ENCODE data around the gene GOLM1. TPM values are rescaled to one million over a fixed set of nuclear protein-coding genes. Genes with fewer than 3 reads are reported as not detected.
A peak's percentile ranks its signal among the peaks of the same experiment; 100 is the strongest.

The GOLM1 gene
- total and polyA plus RNA-seq, 9 donors = 38.0 to 85.9 (median 59.8) TPM

DNA sequence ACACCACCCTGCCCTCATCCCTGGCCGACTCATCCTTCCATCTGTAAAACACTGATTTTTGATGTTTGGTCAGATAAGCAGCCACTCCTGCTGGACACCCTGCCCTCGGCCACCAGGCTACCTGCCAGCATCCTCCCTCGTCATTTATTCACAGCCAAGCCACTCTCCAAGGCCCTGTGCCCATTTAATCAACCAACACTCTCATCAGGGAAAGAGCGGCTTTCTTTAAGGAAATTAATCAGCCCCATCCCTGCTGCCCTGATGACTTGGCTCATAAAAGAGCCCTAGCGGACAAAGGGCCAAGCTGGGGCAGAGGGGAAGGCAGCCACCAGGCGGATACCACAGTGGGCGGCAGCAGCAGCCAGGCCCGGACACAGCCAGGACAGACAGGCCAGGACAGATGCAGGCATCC lies 52.4 kb downstream of the GOLM1 start:
- peaks cover 17% of the 10 kb centered on the region for H3K36me3 ChIP-seq (ENCODE audit: control insufficient read depth, insufficient read depth, low read length)
- DNase-seq = no peak
- H3K9me3 ChIP-seq (replicated peaks; ENCODE audit: control insufficient read depth, low read depth, low read length) = no peaks in the 10 kb centered on the region
- peaks cover 9% of the 10 kb centered on the region for H3K4me1 ChIP-seq (ENCODE audit: control insufficient read depth, insufficient read depth, low read length)
- no peaks in the 10 kb centered on the region for H3K27me3 ChIP-seq (ENCODE audit: control insufficient read depth, insufficient read depth, low read length)
- H3K4me3 ChIP-seq (ENCODE audit: low read length) = no peak overlapping the region
- no peak overlapping the region for H3K27ac ChIP-seq (ENCODE audit: low read length)
- 65% methylated on average over 4 of the region's 8 CpGs for WGBS (ENCODE audit: insufficient coverage)

DNA sequence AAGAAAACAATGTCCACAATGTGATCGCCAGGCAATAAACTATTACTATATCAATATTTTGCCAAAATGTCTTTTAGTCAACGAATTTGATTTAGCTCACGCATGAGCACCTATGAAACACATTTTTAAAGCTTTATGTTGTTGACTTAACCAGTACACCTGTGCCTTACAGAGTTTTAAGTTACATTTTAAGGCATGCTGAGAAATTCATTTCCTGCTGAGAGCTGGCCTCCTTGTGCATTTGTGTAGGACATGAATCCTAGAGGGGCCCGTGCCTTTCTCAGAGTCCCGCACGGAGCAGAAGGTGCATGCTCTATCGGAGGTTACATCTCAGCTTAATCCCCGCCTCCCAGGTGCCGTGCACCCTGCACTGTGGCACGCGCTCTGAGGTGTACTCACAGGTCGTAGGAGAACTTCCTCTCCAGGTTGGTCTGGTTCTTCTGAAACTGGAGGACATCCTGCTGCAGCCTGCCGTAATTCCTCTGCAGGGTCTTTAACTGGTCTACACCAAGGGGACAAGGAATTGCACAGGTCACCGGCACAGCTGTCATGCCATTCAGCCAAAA lies 53.2 kb downstream of the GOLM1 start:
- Histone ChIP-seq H3K4me1 (ENCODE audit: control insufficient read depth, insufficient read depth, low read length) (peaks cover 14% of the 10 kb centered on the region), H3K36me3 (ENCODE audit: control insufficient read depth, insufficient read depth, low read length) (peaks cover 17% of the 10 kb centered on the region), H3K27me3 (ENCODE audit: control insufficient read depth, insufficient read depth, low read length) (no peaks in the 10 kb centered on the region), H3K27ac (ENCODE audit: low read length) (no peak overlapping the region), H3K9me3 (replicated peaks; ENCODE audit: control insufficient read depth, low read depth, low read length) (no peaks in the 10 kb centered on the region), H3K4me3 (ENCODE audit: low read length) (no peak overlapping the region)
- no peak for DNase-seq
- 55% methylated on average over 9 of the region's 14 CpGs for WGBS (ENCODE audit: insufficient coverage)

GRCh38 chr9:86045654-86046053 lies 53.7 kb downstream of the GOLM1 start:
- peaks cover 14% of the 10 kb centered on the region for H3K4me1 ChIP-seq (ENCODE audit: control insufficient read depth, insufficient read depth, low read length)
- no peaks in the 10 kb centered on the region for H3K9me3 ChIP-seq (replicated peaks; ENCODE audit: control insufficient read depth, low read depth, low read length)
- no peaks in the 10 kb centered on the region for H3K27me3 ChIP-seq (ENCODE audit: control insufficient read depth, insufficient read depth, low read length)
- H3K36me3 ChIP-seq (ENCODE audit: control insufficient read depth, insufficient read depth, low read length) = peaks cover 17% of the 10 kb centered on the region
- WGBS (ENCODE audit: insufficient coverage) = no CpG with 5 or more reads among the region's 6 CpGs
- no peak for DNase-seq
- no peak overlapping the region for H3K4me3 ChIP-seq (ENCODE audit: low read length)
- H3K27ac ChIP-seq (ENCODE audit: low read length) = no peak overlapping the region

DNA sequence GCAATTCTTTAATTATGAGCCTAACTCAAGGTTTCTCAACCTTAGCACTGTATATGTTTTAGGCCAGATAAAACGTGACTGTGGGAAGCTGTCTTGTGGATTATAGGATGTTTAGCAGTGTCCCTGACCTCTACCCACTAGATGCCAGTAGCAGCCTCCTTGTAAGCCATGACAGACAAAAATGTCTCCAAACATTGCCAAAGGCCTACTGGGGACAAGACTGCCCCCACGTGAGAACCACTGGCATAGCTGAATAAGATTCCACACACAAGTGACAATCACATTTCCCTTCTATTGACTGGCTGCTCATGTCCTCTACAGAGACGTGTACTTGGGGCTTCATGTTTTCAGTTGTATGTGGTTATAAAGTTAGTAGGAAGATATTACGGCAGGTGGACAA lies 55.4 kb downstream of the GOLM1 start:
- WGBS (ENCODE audit: insufficient coverage) = no CpG with 5 or more reads among the region's 4 CpGs
- H3K27ac ChIP-seq (ENCODE audit: low read length) = no peak overlapping the region
- H3K4me1 ChIP-seq (ENCODE audit: control insufficient read depth, insufficient read depth, low read length) = peaks cover 14% of the 10 kb centered on the region
- H3K36me3 ChIP-seq (ENCODE audit: control insufficient read depth, insufficient read depth, low read length) = peaks cover 17% of the 10 kb centered on the region
- H3K27me3 ChIP-seq (ENCODE audit: control insufficient read depth, insufficient read depth, low read length) = no peaks in the 10 kb centered on the region
- H3K4me3 ChIP-seq (ENCODE audit: low read length) = no peak overlapping the region
- no peaks in the 10 kb centered on the region for H3K9me3 ChIP-seq (replicated peaks; ENCODE audit: control insufficient read depth, low read depth, low read length)
- no peak for DNase-seq

DNA sequence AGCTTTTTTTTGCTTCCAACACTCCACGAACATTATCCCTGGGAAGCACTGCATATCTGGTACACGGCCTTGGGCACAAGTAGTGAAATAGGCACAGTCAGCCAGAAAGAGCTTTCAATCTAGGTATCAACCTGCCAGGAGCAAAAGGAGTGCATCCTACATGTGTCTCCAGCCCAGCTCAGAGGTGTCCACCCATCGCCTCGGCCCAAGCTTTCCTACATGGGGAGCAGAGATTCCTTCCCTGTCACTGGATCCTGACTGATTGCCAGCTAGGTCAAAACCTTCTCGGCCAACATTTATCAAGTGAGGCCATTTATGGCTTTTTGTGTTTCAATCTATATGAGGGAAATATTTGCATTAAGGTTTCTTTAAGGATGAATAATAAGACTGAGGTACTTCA lies 55.8 kb downstream of the GOLM1 start:
- WGBS (ENCODE audit: insufficient coverage) = 100% methylated on average over 2 of the region's 5 CpGs

DNA sequence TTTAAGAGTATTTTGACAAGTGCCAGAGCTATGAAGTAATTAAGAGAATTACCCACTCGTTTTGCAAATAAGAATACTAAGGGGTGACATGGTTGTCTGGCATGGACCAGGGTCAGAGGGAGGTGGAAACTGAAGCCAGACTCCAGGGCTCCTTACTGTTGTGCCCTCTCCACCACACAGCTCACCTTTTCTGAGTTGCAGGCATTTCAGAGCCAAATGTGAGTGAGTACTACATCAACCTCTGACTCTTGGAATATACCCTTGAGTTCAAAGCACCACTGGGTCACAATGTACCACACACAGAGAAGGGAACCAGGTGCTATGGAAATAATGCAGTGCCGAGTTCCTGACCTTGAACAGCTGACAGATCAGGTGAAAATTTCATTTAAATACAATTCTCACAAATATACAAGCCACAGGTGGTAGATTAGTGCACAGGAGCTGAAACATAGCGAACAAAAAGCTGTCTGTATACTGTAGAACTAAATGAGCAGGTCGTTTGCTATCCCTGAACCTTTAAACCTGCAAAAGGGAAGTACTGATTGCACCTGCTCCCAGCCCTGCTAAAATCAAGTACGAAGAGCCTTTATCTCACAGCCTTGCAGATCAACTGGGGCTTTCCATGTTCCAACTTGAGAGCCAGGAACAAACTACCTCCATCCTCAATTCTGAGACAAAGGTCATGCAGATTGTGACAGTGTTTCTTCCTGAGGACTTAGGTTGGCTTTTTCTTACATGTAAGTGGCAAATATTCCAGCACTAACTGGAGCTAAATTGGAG lies 57.0 kb downstream of the GOLM1 start:
- Histone ChIP-seq H3K27ac (ENCODE audit: low read length) (no peak overlapping the region), H3K9me3 (replicated peaks; ENCODE audit: control insufficient read depth, low read depth, low read length) (no peaks in the 10 kb centered on the region), H3K4me3 (ENCODE audit: low read length) (no peak overlapping the region), H3K27me3 (ENCODE audit: control insufficient read depth, insufficient read depth, low read length) (no peaks in the 10 kb centered on the region), H3K36me3 (ENCODE audit: control insufficient read depth, insufficient read depth, low read length) (peaks cover 19% of the 10 kb centered on the region), H3K4me1 (ENCODE audit: control insufficient read depth, insufficient read depth, low read length) (peaks cover 14% of the 10 kb centered on the region)
- no peak for DNase-seq
- 88% methylated on average over 2 of the region's 5 CpGs for WGBS (ENCODE audit: insufficient coverage)

More for the DNA sequence above, 55.8 kb downstream of the GOLM1 start:
- DNase-seq = no peak
- Histone ChIP-seq H3K27ac (ENCODE audit: low read length) (no peak overlapping the region), H3K36me3 (ENCODE audit: control insufficient read depth, insufficient read depth, low read length) (peaks cover 17% of the 10 kb centered on the region), H3K4me3 (ENCODE audit: low read length) (no peak overlapping the region), H3K27me3 (ENCODE audit: control insufficient read depth, insufficient read depth, low read length) (no peaks in the 10 kb centered on the region), H3K9me3 (replicated peaks; ENCODE audit: control insufficient read depth, low read depth, low read length) (no peaks in the 10 kb centered on the region), H3K4me1 (ENCODE audit: control insufficient read depth, insufficient read depth, low read length) (peaks cover 14% of the 10 kb centered on the region)

DNA sequence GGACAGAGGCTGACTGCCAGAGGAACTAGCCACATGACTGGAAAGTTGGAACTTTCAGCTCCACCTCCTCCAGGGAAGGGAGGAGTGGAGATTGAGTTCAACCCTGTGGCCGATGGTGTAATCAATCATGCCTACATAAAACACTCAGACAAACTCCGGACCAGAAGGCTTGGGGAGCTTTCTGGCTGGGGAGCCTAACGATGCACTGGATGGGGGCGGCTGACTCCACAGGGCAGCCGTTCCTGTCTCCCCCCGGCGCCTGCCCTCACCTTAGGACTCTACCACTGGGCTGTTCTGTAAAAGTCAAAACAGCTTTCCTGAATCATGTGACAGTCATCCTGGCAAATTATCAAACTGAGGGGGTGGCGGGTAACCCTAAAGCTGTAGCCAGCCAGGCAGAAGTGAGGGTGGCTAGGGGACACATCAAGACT lies 58.0 kb downstream of the GOLM1 start:
- H3K4me3 ChIP-seq (ENCODE audit: low read length) = no peak overlapping the region
- no peaks in the 10 kb centered on the region for H3K27me3 ChIP-seq (ENCODE audit: control insufficient read depth, insufficient read depth, low read length)
- WGBS (ENCODE audit: insufficient coverage) = 42% methylated on average over 2 of the region's 8 CpGs
- H3K4me1 ChIP-seq (ENCODE audit: control insufficient read depth, insufficient read depth, low read length) = peaks cover 8% of the 10 kb centered on the region
- H3K36me3 ChIP-seq (ENCODE audit: control insufficient read depth, insufficient read depth, low read length) = peaks cover 18% of the 10 kb centered on the region
- DNase-seq = peak; percentile 52
- H3K9me3 ChIP-seq (replicated peaks; ENCODE audit: control insufficient read depth, low read depth, low read length) = no peaks in the 10 kb centered on the region
- H3K27ac ChIP-seq (ENCODE audit: low read length) = no peak overlapping the region

DNA sequence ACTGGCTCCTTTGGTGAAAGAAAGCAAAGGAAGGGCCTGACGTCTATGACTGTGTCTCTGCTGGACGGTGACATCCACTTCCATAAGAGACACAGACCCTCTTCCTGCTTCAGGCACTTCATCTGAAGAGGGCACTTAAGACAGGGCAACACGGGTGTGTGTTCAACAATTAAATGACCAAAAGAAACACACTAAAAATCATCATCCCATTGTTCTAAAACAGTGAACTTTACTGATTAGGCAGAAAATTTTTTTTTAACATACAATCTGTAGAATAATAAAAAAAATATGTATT lies 58.5 kb downstream of the GOLM1 start:
- peaks cover 5% of the 10 kb centered on the region for H3K4me1 ChIP-seq (ENCODE audit: control insufficient read depth, insufficient read depth, low read length)
- 78% methylated on average over 2 of the region's 3 CpGs for WGBS (ENCODE audit: insufficient coverage)
- peaks cover 21% of the 10 kb centered on the region for H3K36me3 ChIP-seq (ENCODE audit: control insufficient read depth, insufficient read depth, low read length)

DNA sequence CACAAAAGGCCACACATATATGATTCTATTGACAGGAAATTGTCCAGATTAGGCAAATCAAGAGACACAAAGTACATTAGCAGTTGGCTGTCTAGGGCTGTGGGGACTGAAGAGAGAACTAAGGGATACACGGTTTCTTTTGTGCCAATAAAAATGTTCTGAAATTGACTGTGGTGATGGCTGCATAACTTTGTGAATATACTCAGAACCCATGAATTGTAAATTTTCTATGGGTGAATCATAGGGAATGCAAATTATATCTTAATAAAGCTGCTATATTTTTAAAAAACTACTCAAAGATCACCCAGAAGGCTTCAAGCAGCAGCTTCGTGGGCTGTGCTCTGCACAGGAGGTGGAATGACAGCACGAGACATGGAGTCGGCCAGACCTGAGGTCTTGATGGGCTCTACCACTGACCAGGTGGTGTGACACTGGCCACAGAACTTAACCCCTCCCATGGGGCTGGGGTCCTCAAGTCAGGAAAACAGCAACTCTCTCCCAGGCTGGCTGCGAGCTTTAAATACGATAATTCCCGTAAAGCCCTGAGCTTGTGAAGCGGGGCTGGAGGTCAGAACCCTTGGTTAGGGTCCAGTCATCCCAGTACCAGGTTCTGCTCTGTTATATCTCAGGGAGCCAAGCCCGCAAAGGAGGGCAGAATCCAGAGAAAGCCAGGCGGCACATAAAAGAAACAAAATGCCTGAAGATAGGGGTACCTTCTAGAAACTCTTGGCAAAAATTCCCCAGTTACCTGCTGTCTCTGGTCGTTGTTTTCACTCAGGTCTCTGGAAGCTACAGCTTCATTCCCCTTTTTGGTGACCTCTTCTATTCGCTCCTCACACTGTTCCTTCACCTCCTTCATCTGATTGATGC lies 59.1 kb downstream of the GOLM1 start:
- peaks cover 23% of the 10 kb centered on the region for H3K36me3 ChIP-seq (ENCODE audit: control insufficient read depth, insufficient read depth, low read length)
- no peak for DNase-seq
- no peaks in the 10 kb centered on the region for H3K27me3 ChIP-seq (ENCODE audit: control insufficient read depth, insufficient read depth, low read length)
- no peak overlapping the region for H3K4me3 ChIP-seq (ENCODE audit: low read length)
- H3K9me3 ChIP-seq (replicated peaks; ENCODE audit: control insufficient read depth, low read depth, low read length) = no peaks in the 10 kb centered on the region
- H3K4me1 ChIP-seq (ENCODE audit: control insufficient read depth, insufficient read depth, low read length) = peaks cover 5% of the 10 kb centered on the region
- WGBS (ENCODE audit: insufficient coverage) = 92% methylated on average over 8 of the region's 12 CpGs
- H3K27ac ChIP-seq (ENCODE audit: low read length) = no peak overlapping the region

More for the DNA sequence above, 58.5 kb downstream of the GOLM1 start:
- no peak for DNase-seq
- Histone ChIP-seq H3K27ac (ENCODE audit: low read length) (no peak overlapping the region), H3K4me3 (ENCODE audit: low read length) (no peak overlapping the region), H3K9me3 (replicated peaks; ENCODE audit: control insufficient read depth, low read depth, low read length) (no peaks in the 10 kb centered on the region), H3K27me3 (ENCODE audit: control insufficient read depth, insufficient read depth, low read length) (no peaks in the 10 kb centered on the region)

GRCh38 chr9:86036555-86036954 lies 62.8 kb downstream of the GOLM1 start:
- no peak for DNase-seq
- no peak overlapping the region for H3K4me3 ChIP-seq (ENCODE audit: low read length)
- peaks cover 4% of the 10 kb centered on the region for H3K4me1 ChIP-seq (ENCODE audit: control insufficient read depth, insufficient read depth, low read length)
- H3K36me3 ChIP-seq (ENCODE audit: control insufficient read depth, insufficient read depth, low read length) = peaks cover 40% of the 10 kb centered on the region
- no peaks in the 10 kb centered on the region for H3K27me3 ChIP-seq (ENCODE audit: control insufficient read depth, insufficient read depth, low read length)
- H3K9me3 ChIP-seq (replicated peaks; ENCODE audit: control insufficient read depth, low read depth, low read length) = no peaks in the 10 kb centered on the region
- H3K27ac ChIP-seq (ENCODE audit: low read length) = no peak overlapping the region
- WGBS (ENCODE audit: insufficient coverage) = 93% methylated on average over 3 of the region's 9 CpGs

Data from muscle of leg (tissue), 11 donors.